B cell (primary cell): ENCODE measurements around the gene GLIS1. TPM values are rescaled to one million over a fixed set of nuclear protein-coding genes. Genes with fewer than 3 reads are reported as not detected.

ENCODE experiments used
- ATAC-seq: fragments of 200-7000 bp; cut with Tn5 transposase; one replicate; pipeline ENCODE4 v1.10.0; 2021; ENCODE audit warnings: low read depth, mild to moderate bottlenecking, moderate number of reproducible peaks, moderate library complexity
- CTCF ChIA-PET: fragments of 350-600 bp; sonication (Branson Sonifier 250); formaldehyde crosslinking; loops from one replicate; lab custom pipeline; 2021; ENCODE audit warnings: antibody characterized with exemption, inconsistent platforms; lab: Charles Lee
- POLR2A ChIA-PET: fragments of 350-600 bp; sonication (Branson Sonifier 250); formaldehyde crosslinking; loops from one replicate; lab custom pipeline; 2021; ENCODE audit warnings: antibody characterized with exemption; lab: Charles Lee
- DNase-seq: peaks from one replicate; pipeline ENCODE4 v3.0.0; 2013
- H2AFZ ChIP-seq: 2 replicates; pipeline ENCODE4 v1.6.1; 2012; ENCODE audit warnings: mild to moderate bottlenecking, low read depth, low read length; ENCODE audit not compliant: insufficient read depth, poor library complexity, severe bottlenecking
- H3K27ac ChIP-seq, 2 donors: 1 replicate in 1 of 2; 2 replicates in 1 of 2; pipeline ENCODE4 v1.5.1; 2012 to 2013; ENCODE audit warnings: low read length in 2 of 2, mild to moderate bottlenecking in 2 of 2, moderate library complexity in 1 of 2
- H3K27me3 ChIP-seq, 4 experiments: fragments of 200-600 bp in 1 of 4; sonication (generic) in 1 of 4; replicated peaks in 1 of 4; 1 replicate in 2 of 4; 2 replicates in 2 of 4; pipeline versions ENCODE4 v1.6.1 to v1.7.0; 2013 to 2016; ENCODE audit warnings: low read length in 3 of 4, mild to moderate bottlenecking in 2 of 4, mixed read lengths in 1 of 4, moderate library complexity in 1 of 4; ENCODE audit not compliant: insufficient read depth in 4 of 4, control insufficient read depth in 3 of 4; ENCODE audit errors: control extremely low read depth in 1 of 4
- H3K36me3 ChIP-seq, 2 experiments: replicated peaks in 1 of 2; 1 replicate in 1 of 2; 2 replicates in 1 of 2; pipeline versions ENCODE4 v1.6.1 to v1.7.1; 2013; ENCODE audit warnings: low read length in 1 of 2; ENCODE audit not compliant: insufficient read depth in 2 of 2, control insufficient read depth in 1 of 2; ENCODE audit errors: control extremely low read depth in 1 of 2, extremely low read depth in 1 of 2
- H3K4me1 ChIP-seq, 2 donors: fragments of 200-600 bp in 1 of 2; sonication (generic) in 1 of 2; 1 replicate in 1 of 2; 2 replicates in 1 of 2; pipeline versions ENCODE4 v1.5.1 to v1.6.1; 2013 to 2017; ENCODE audit warnings: low read length in 2 of 2; ENCODE audit not compliant: control insufficient read depth in 2 of 2, insufficient read depth in 2 of 2
- H3K4me2 ChIP-seq: replicated peaks from 2 replicates; pipeline ENCODE3; 2012; ENCODE audit warnings: mild to moderate bottlenecking, low read depth, low read length; ENCODE audit not compliant: poor library complexity, severe bottlenecking
- H3K4me3 ChIP-seq, 5 experiments: fragments of 200-600 bp in 1 of 5; sonication (generic) in 1 of 5; 1 replicate in 3 of 5; 2 replicates in 2 of 5; pipeline versions ENCODE4 v1.5.1 to v1.7.0; 2011 to 2016; ENCODE audit warnings: low read length in 4 of 5, mild to moderate bottlenecking in 4 of 5, low read depth in 2 of 5, control low read depth in 1 of 5, moderate library complexity in 1 of 5; ENCODE audit not compliant: insufficient read depth in 1 of 5; ENCODE audit errors: control extremely low read depth in 1 of 5, extremely low read depth in 1 of 5
- H3K79me2 ChIP-seq: fragments of 200-600 bp; sonication (generic); one replicate; pipeline ENCODE4 v1.6.0; 2016; ENCODE audit warnings: low read length; ENCODE audit not compliant: control insufficient read depth, insufficient read depth
- H3K9ac ChIP-seq: fragments of 200-600 bp; sonication (generic); 2 replicates; pipeline ENCODE4 v1.6.1; 2017; ENCODE audit warnings: mild to moderate bottlenecking, low read length, moderate library complexity
- H3K9me3 ChIP-seq, 3 donors: one replicate each; pipeline versions ENCODE4 v1.6.1 to v1.7.1; 2013; ENCODE audit warnings: low read length in 2 of 3; ENCODE audit not compliant: control insufficient read depth in 2 of 3, insufficient read depth in 1 of 3; ENCODE audit errors: control extremely low read depth in 1 of 3
- H4K20me1 ChIP-seq: 2 replicates; pipeline ENCODE4 v1.6.0; 2012; ENCODE audit warnings: mild to moderate bottlenecking, low read length; ENCODE audit not compliant: insufficient read depth, control insufficient read depth, poor library complexity, severe bottlenecking
- H3K27ac Mint-ChIP-seq: one replicate; pipeline ENCODE4 v1.8.0; 2021; ENCODE audit warnings: mixed read lengths
- H3K27me3 Mint-ChIP-seq: one replicate; pipeline ENCODE4 v1.8.0; 2021; ENCODE audit warnings: mixed read lengths
- H3K4me1 Mint-ChIP-seq: one replicate; pipeline ENCODE4 v1.8.0; 2021; ENCODE audit warnings: mixed read lengths
- H3K4me3 Mint-ChIP-seq: one replicate; pipeline ENCODE4 v1.8.0; 2021; ENCODE audit warnings: mixed read lengths
- H3K9me3 Mint-ChIP-seq: one replicate; pipeline ENCODE4 v1.8.0; 2022; ENCODE audit warnings: mixed read lengths; ENCODE audit not compliant: insufficient read depth
- EZH2 ChIP-seq: IDR thresholded peaks from 2 replicates; pipeline ENCODE4 v1.6.1; 2012; ENCODE audit warnings: borderline replicate concordance, low read depth, mild to moderate bottlenecking, moderate library complexity, low read length; ENCODE audit not compliant: insufficient read depth, poor library complexity, severe bottlenecking
- WGBS: methylation state at CpG from one replicate; pipeline ENCODE4 v1.1.5; 2013; ENCODE audit warnings: missing lambda C conversion rate; ENCODE audit not compliant: insufficient coverage; 5-methylcytosine and 5-hydroxymethylcytosine counted together
- intact Hi-C: fragments of 100-400 bp; cut with micrococcal nuclease; formaldehyde crosslinking; loops from one replicate; pipeline ENCODE4 v1.10.0; 2022
- polyA plus RNA-seq: library from polyadenylated mRNA; depleted of rRNA; stranded (reverse); fragments of >200 nt; gene quantifications from 2 replicates; pipeline ENCODE4 v1.2.3, GENCODE V29; 2012
- total RNA-seq, 2 donors: library from RNA; stranded (reverse); fragments of 120-200 nt in 1 of 2; gene quantifications; 1 replicate in 1 of 2; 2 replicates in 1 of 2; pipeline versions ENCODE4 v1.2.3 to v1.2.4, GENCODE V29; 2013 to 2022
- TF ChIP-seq, protein P1 (sequence below): fragments of 200-600 bp; IDR thresholded peaks from one replicate; pipeline ENCODE4 v1.8.0; 2022; ENCODE audit warnings: antibody characterized with exemption, mild to moderate bottlenecking

Gene GLIS1
- total and polyA plus RNA-seq, 2 donors (not counting 1 experiment from before 2014, with no cell fraction given): not detected

DNA sequence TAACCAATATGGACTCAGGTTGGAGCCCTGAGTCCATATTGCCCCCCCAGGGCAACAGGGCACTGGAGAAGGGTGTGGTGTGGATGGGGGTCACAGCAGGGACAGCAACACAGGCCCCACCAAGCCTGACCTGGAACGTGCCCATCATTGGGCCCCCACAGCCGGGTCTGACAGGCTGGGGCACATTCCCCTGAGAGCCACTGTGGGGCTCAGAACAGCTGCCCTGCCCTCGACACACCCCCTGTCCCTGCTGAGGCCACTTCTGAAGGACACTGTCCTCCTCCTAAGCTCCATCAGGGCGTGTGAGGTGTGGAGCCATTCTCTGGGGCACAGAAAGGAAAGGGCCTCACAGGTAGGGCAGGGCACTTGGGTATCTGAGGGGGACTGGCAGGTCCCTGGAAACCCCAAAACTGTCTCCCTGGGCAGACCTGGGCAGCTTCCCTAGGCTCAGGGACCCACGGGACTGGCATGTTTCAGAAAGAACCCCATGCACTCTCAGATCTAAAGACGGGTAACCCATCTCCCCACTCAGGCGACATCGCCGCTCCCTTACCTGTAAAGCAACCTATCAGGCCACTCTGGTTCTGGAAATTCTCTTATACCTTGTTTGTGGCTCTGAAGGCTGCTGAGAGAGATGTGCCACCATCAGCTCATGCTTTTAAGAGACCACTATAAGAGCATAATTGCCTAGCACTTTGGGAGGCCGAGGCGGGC is 184.2 kb downstream of the GLIS1 start:
- ChIA-PET POLR2A (no interaction called here), CTCF (no interaction called here)
- H3K4me1 ChIP-seq: no peaks in the 10 kb centered on the region
- H3K9ac ChIP-seq: no peak overlapping the region
- ATAC-seq (no peak), DNase-seq (no peak)
- no peaks in the 10 kb centered on the region for H4K20me1 ChIP-seq
- no peak overlapping the region for H3K27ac ChIP-seq
- no peak overlapping the region for H3K4me2 ChIP-seq
- no peak overlapping the region for H3K4me3 Mint-ChIP-seq
- H3K27me3 ChIP-seq: no peaks in the 10 kb centered on the region
- 84% methylated on average over 5 of the region's 11 CpGs for WGBS
- no peaks in the 10 kb centered on the region for H3K4me1 Mint-ChIP-seq
- no peaks in the 10 kb centered on the region for H3K36me3 ChIP-seq
- H2AFZ ChIP-seq: no peak overlapping the region
- no peak overlapping the region for H3K4me3 ChIP-seq
- intact Hi-C loops: no loop called here
- no peaks in the 10 kb centered on the region for H3K9me3 Mint-ChIP-seq
- no peak overlapping the region for H3K27ac Mint-ChIP-seq
- peaks cover 0 to 2% (median 0%) of the 10 kb centered on the region in 3 donors for H3K9me3 ChIP-seq
- peaks cover 15% of the 10 kb centered on the region for H3K27me3 Mint-ChIP-seq
- no peak for TF ChIP-seq EZH2
- TF ChIP-seq, protein P1, sequence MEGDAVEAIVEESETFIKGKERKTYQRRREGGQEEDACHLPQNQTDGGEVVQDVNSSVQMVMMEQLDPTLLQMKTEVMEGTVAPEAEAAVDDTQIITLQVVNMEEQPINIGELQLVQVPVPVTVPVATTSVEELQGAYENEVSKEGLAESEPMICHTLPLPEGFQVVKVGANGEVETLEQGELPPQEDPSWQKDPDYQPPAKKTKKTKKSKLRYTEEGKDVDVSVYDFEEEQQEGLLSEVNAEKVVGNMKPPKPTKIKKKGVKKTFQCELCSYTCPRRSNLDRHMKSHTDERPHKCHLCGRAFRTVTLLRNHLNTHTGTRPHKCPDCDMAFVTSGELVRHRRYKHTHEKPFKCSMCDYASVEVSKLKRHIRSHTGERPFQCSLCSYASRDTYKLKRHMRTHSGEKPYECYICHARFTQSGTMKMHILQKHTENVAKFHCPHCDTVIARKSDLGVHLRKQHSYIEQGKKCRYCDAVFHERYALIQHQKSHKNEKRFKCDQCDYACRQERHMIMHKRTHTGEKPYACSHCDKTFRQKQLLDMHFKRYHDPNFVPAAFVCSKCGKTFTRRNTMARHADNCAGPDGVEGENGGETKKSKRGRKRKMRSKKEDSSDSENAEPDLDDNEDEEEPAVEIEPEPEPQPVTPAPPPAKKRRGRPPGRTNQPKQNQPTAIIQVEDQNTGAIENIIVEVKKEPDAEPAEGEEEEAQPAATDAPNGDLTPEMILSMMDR: no peak
- H3K79me2 ChIP-seq: no peaks in the 10 kb centered on the region

DNA sequence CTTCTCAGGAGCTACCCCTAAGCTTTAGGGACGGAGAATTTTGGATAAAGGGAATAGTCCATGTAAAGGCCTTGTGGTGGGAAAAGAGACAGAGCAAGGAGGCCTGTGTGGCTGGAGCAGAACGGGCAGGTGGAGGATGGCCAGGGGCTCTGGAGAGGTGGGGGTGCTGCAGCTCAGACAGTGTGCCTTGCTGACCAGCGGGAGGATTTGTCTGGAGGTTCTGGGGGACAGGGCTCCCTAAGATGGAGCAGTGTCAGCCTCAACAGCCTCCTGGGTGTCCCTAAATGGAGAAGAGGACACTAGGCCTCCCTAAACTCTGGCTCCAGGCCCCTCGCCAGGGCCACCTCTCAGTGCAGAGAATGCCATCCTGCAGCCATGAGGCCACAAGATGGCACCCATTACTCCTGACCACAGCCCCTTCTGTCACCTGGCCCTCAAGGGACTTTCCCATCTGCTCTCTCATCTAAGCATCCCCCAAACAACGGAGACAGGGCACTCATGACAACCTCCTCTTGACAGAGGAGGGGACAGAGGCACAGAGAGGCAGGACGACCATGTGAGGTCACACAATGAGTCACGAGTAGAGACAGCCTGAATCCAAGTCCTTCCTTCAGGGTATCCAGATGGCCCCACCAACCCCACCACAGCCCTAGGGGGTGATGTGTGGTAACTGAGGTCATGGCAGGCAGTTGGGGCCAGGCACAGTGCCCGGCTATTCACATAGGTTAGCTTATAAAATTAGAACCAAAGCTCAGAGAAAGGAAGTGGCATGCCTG is 185.0 kb downstream of the GLIS1 start:
- CTCF ChIA-PET: no interaction called here
- DNase-seq (no peak), ATAC-seq (no peak)
- H3K27ac Mint-ChIP-seq: no peak overlapping the region
- Histone ChIP-seq H3K79me2 (no peaks in the 10 kb centered on the region), H2AFZ (no peak overlapping the region), H3K9me3 (peaks cover 0 to 2% (median 0%) of the 10 kb centered on the region in 3 donors), H3K4me2 (no peak overlapping the region), H3K36me3 (no peaks in the 10 kb centered on the region), H3K4me1 (no peaks in the 10 kb centered on the region), H3K4me3 (no peak overlapping the region), H3K27me3 (no peaks in the 10 kb centered on the region), H3K9ac (no peak overlapping the region), H3K27ac (no peak overlapping the region), H4K20me1 (no peaks in the 10 kb centered on the region)
- intact Hi-C loops: no loop called here
- POLR2A ChIA-PET: no interaction called here
- H3K4me1 Mint-ChIP-seq: no peaks in the 10 kb centered on the region
- H3K27me3 Mint-ChIP-seq: peaks cover 13% of the 10 kb centered on the region
- TF ChIP-seq EZH2: no peak
- TF ChIP-seq, protein P1: no peak
- 81% methylated on average over 6 of the region's 8 CpGs for WGBS
- H3K4me3 Mint-ChIP-seq: no peak overlapping the region
- H3K9me3 Mint-ChIP-seq: no peaks in the 10 kb centered on the region
